Body of pancreas (tissue), 4 donors: ENCODE results near the gene FUT2. TPM values are rescaled to one million over a fixed set of nuclear protein-coding genes. Genes with fewer than 3 reads are reported as not detected.
A peak's percentile ranks its signal among the peaks of the same experiment; 100 is the strongest.

ENCODE experiments used
- ATAC-seq: fragments of 150-250 bp; one replicate; pipeline ENCODE4 v1.9.1; 2016
- DNase-seq, 4 donors: peaks; one replicate each; pipeline ENCODE4 v3.0.0-alpha.2; 2019
- H3K27ac ChIP-seq, 4 donors: fragments of 200-600 bp; sonication (generic); 1 replicate in 3 of 4; 2 replicates in 1 of 4; pipeline versions ENCODE4 v1.5.1 to v1.6.1; 2016 to 2019; ENCODE audit warnings: mild to moderate bottlenecking in 1 of 4, mixed read lengths in 1 of 4, moderate library complexity in 1 of 4
- H3K27me3 ChIP-seq, 2 donors: fragments of 200-600 bp; sonication (generic); one replicate each; pipeline ENCODE4 v1.6.0; 2016; ENCODE audit warnings: mild to moderate bottlenecking in 1 of 2
- H3K36me3 ChIP-seq, 2 donors: fragments of 200-600 bp; sonication (generic); replicated peaks in 1 of 2; 2 replicates each; pipeline ENCODE4 v1.5.1; 2016; ENCODE audit warnings: low read depth in 2 of 2; ENCODE audit not compliant: insufficient read depth in 1 of 2
- H3K4me1 ChIP-seq: fragments of 200-600 bp; sonication (generic); one replicate; pipeline ENCODE4 v1.6.0; 2016
- H3K4me3 ChIP-seq, 2 donors: fragments of 200-600 bp; sonication (generic); 1 replicate in 1 of 2; 2 replicates in 1 of 2; pipeline ENCODE4 v1.5.1; 2016 to 2019
- H3K9me3 ChIP-seq, 3 donors: fragments of 200-600 bp; sonication (generic); 1 replicate in 2 of 3; 2 replicates in 1 of 3; pipeline ENCODE4 v1.5.1; 2016
- CTCF ChIP-seq, 7 experiments: fragments of 450-650 bp in 4 of 7; fragments of 200-600 bp in 3 of 7; sonication (generic) in 3 of 7; IDR thresholded peaks; one replicate each; pipeline ENCODE4 v1.5.1; 2016 to 2019; ENCODE audit warnings: antibody characterized with exemption in 7 of 7
- POLR2A ChIP-seq, 3 donors: fragments of 450-650 bp; IDR thresholded peaks; one replicate each; pipeline ENCODE4 v1.6.1; 2016; ENCODE audit warnings: antibody characterized with exemption in 3 of 3, mild to moderate bottlenecking in 2 of 3
- WGBS, 2 donors: methylation state at CpG; one replicate each; pipeline ENCODE4 v1.1.5; 2017; 5-methylcytosine and 5-hydroxymethylcytosine counted together
- intact Hi-C: fragments of 100-400 bp; cut with DNase I; formaldehyde crosslinking; loops from one replicate; pipeline ENCODE4 v1.15.1; 2023
- total RNA-seq, 2 donors: library from RNA; depleted of rRNA; stranded (reverse); fragments of >200 nt; gene quantifications; one replicate each; pipeline ENCODE4 v1.1.0, GENCODE V29; 2016

The FUT2 gene
- total RNA-seq, 2 donors from 2014 or later = 2.0 to 3.4 TPM

- no peak overlapping the region for H3K4me3 ChIP-seq
- intact Hi-C loops = loop anchor here (10.0 kb wide), 1 partner anchor 176 kb away; the partner anchor contains the start of gene HSD17B14
- no peak overlapping the region for H3K27ac ChIP-seq
- TF ChIP-seq CTCF (IDR thresholded peaks at IDR 0.05) = no peak
- no peak for TF ChIP-seq POLR2A (IDR thresholded peaks at IDR 0.05)
- 86 to 88% methylated on average over 6 of the region's 6 CpGs for WGBS, 2 donors
- no peak for DNase-seq
- no peaks in the 10 kb centered on the region for H3K9me3 ChIP-seq
- no peak for ATAC-seq
- H3K4me1 ChIP-seq = peaks cover 11% of the 10 kb centered on the region
- H3K36me3 ChIP-seq = no peaks in the 10 kb centered on the region
- H3K27me3 ChIP-seq = no peaks in the 10 kb centered on the region
Measured at GRCh38 chr19:48658483-48658882, 37.3 kb upstream of the FUT2 start.

- peaks cover 11% of the 10 kb centered on the region for H3K4me1 ChIP-seq
- TF ChIP-seq CTCF (IDR thresholded peaks at IDR 0.05) (no peak), POLR2A (IDR thresholded peaks at IDR 0.05) (no peak)
- H3K27me3 ChIP-seq = no peaks in the 10 kb centered on the region
- H3K27ac ChIP-seq = no peak overlapping the region
- 77 to 88% methylated on average over 5 of the region's 5 CpGs for WGBS, 2 donors
- no peaks in the 10 kb centered on the region for H3K9me3 ChIP-seq
- no peak overlapping the region for H3K4me3 ChIP-seq
- intact Hi-C loops = loop anchor here (10.0 kb wide), 1 partner anchor 175 kb away; the partner anchor contains the start of gene HSD17B14
- no peaks in the 10 kb centered on the region for H3K36me3 ChIP-seq
- ATAC-seq (no peak), DNase-seq (no peak)
Measured at GRCh38 chr19:48659768-48660167, 36.0 kb upstream of the FUT2 start.

GRCh38 chr19:48660852-48661710 lies 34.7 kb upstream of the FUT2 start:
- no peaks in the 10 kb centered on the region for H3K27me3 ChIP-seq
- H3K27ac ChIP-seq = peak overlapping the region in 3 of 4 donors; percentile 15 to 65 (median 42)
- no peaks in the 10 kb centered on the region for H3K9me3 ChIP-seq
- H3K36me3 ChIP-seq = no peaks in the 10 kb centered on the region
- no peak overlapping the region for H3K4me3 ChIP-seq
- no peak for TF ChIP-seq CTCF (IDR thresholded peaks at IDR 0.05)
- no peak for TF ChIP-seq POLR2A (IDR thresholded peaks at IDR 0.05)
- ATAC-seq (peak; percentile 90), DNase-seq (peak; percentile 84 to 90 (median 86))
- 55% methylated on average over 31 to 35 of the region's 35 CpGs for WGBS, 2 donors
- peaks cover 11% of the 10 kb centered on the region for H3K4me1 ChIP-seq
- intact Hi-C loops = no loop called here

- intact Hi-C loops = no loop called here
- Histone ChIP-seq H3K4me3 (no peak overlapping the region), H3K27me3 (no peaks in the 10 kb centered on the region), H3K4me1 (peaks cover 11% of the 10 kb centered on the region), H3K36me3 (no peaks in the 10 kb centered on the region), H3K27ac (no peak overlapping the region), H3K9me3 (no peaks in the 10 kb centered on the region)
- no peak for ATAC-seq
- WGBS, 2 donors = 80 to 87% methylated on average over 2 to 50 of the region's 50 CpGs
- no peak for DNase-seq
- no peak for TF ChIP-seq POLR2A (IDR thresholded peaks at IDR 0.05)
- TF ChIP-seq CTCF (IDR thresholded peaks at IDR 0.05) = no peak
Measured at GRCh38 chr19:48661711-48662090, 34.1 kb upstream of the FUT2 start.
